AG04450 (cell line): ENCODE results near the gene IRF2BPL. TPM values are rescaled to one million over a fixed set of nuclear protein-coding genes. Genes with fewer than 3 reads are reported as not detected.
A peak's percentile ranks its signal among the peaks of the same experiment; 100 is the strongest.

Source experiments
- CTCF ChIA-PET: fragments of 300-600, 350-600 bp; formaldehyde crosslinking; extraction: SDS; loops from one replicate; lab custom pipeline; 2022; ENCODE audit warnings: antibody characterized with exemption, inconsistent platforms; lab: Charles Lee
- POLR2A ChIA-PET: fragments of 350-600 bp; formaldehyde crosslinking; extraction: SDS; loops from one replicate; lab custom pipeline; 2021; ENCODE audit warnings: antibody characterized with exemption, inconsistent platforms; lab: Yijun Ruan, JAX
- DNase-seq: peaks from one replicate; pipeline ENCODE4 v3.0.0-alpha.2; 2011; ENCODE audit warnings: low read depth, low spot score
- H3K27ac ChIP-seq: one replicate; pipeline ENCODE4 v1.5.1; 2012; ENCODE audit warnings: low read depth, low read length, control low read depth
- H3K27me3 ChIP-seq: one replicate; pipeline ENCODE4 v1.6.0; 2012; ENCODE audit warnings: low read length; ENCODE audit not compliant: control insufficient read depth, insufficient read depth
- H3K4me3 ChIP-seq: 2 replicates; pipeline ENCODE4 v1.5.1; 2011; ENCODE audit warnings: mild to moderate bottlenecking, low read depth, low read length, control low read depth
- H3K9me3 ChIP-seq: 2 replicates; pipeline ENCODE4 v1.5.1; 2012; ENCODE audit warnings: low read length; ENCODE audit not compliant: control insufficient read depth, insufficient read depth
- CTCF ChIP-seq: IDR thresholded peaks from 2 replicates; pipeline ENCODE4 v1.5.1; 2011; ENCODE audit warnings: low read depth, low read length, control low read depth, inconsistent platforms
- polyA plus RNA-seq: library from polyadenylated mRNA; depleted of rRNA; stranded (reverse); fragments of >200 nt; gene quantifications from 2 replicates; pipeline ENCODE4 v1.2.3, GENCODE V29; 2011

IRF2BPL gene
- polyA plus RNA-seq, 1 experiment = 17.1 TPM

- Histone ChIP-seq H3K9me3 (no peaks in the 10 kb centered on the region), H3K27me3 (no peaks in the 10 kb centered on the region), H3K4me3 (no peak overlapping the region), H3K27ac (peak overlapping the region; percentile 11)
- ChIA-PET POLR2A (no interaction called here), CTCF (no interaction called here)
- no peak for DNase-seq
- TF ChIP-seq CTCF = no peak
Observed at GRCh38 chr14:77000340-77001270, 27.9 kb downstream of the IRF2BPL start.

GRCh38 chr14:76998910-76999309 lies 29.6 kb downstream of the IRF2BPL start:
- TF ChIP-seq CTCF = no peak
- DNase-seq = no peak
- H3K9me3 ChIP-seq = no peaks in the 10 kb centered on the region
- POLR2A ChIA-PET = no interaction called here
- H3K27ac ChIP-seq = no peak overlapping the region
- CTCF ChIA-PET = no interaction called here
- H3K27me3 ChIP-seq = no peaks in the 10 kb centered on the region
- no peak overlapping the region for H3K4me3 ChIP-seq

- ChIA-PET POLR2A (no interaction called here), CTCF (no interaction called here)
- H3K4me3 ChIP-seq = no peak overlapping the region
- H3K9me3 ChIP-seq = no peaks in the 10 kb centered on the region
- H3K27me3 ChIP-seq = no peaks in the 10 kb centered on the region
- H3K27ac ChIP-seq = no peak overlapping the region
- TF ChIP-seq CTCF = no peak
- no peak for DNase-seq
Observed at GRCh38 chr14:76997257-76997970, 31.1 kb downstream of the IRF2BPL start.

- no peak for DNase-seq
- Histone ChIP-seq H3K27me3 (no peaks in the 10 kb centered on the region), H3K4me3 (no peak overlapping the region), H3K27ac (no peak overlapping the region), H3K9me3 (no peaks in the 10 kb centered on the region)
- TF ChIP-seq CTCF = no peak
- POLR2A ChIA-PET = no interaction called here
- CTCF ChIA-PET = interaction anchor here (0.5 kb wide), 1 partner anchor 56 kb away, joined by 3 read pairs; no protein-coding TSS in a partner anchor
Observed at GRCh38 chr14:76996563-76997146, 31.9 kb downstream of the IRF2BPL start.
